ENCODE results near the gene C4orf33.

C4orf33 gene

DNA sequence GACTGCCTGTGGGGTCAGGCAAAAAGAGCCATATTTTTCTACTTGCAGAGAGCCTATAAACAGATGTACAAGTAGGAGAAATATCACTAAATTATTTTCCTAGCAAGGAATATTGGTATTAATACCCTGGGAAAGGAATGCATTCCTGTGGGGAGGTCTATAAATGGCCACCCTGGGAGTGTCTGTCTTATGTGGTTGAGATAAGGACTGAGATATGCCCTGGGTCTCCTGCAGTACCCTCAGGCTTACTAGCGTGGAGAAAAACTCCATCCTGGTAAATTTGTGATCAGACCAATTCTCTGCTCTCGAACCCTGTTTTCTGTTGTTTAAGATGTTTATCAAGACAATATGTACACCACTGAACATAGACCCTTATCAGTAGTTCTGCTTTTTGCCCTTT lies 35.4 kb downstream of the C4orf33 start:
- DNase-seq: no peak

DNA sequence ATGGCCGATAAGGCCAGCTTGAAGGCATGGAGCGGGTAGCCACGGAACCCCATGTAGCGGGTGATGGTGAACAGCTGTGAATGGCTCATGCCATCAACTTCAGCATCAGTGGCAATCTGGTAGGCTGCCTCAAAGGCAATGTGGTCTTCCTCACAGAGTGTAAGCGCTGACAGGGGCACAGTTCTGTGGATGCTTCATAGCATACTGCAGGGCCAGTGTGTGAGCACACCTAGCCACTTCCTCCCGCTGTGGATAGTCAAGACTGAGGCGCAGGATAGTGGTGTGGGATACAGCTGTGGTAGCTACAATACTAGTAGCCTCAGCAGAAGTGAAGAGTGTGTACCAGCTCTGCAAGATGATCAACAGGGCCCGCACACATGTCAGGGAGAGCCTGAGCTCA lies 40.5 kb downstream of the C4orf33 start:
- DNase-seq: no peak

DNA sequence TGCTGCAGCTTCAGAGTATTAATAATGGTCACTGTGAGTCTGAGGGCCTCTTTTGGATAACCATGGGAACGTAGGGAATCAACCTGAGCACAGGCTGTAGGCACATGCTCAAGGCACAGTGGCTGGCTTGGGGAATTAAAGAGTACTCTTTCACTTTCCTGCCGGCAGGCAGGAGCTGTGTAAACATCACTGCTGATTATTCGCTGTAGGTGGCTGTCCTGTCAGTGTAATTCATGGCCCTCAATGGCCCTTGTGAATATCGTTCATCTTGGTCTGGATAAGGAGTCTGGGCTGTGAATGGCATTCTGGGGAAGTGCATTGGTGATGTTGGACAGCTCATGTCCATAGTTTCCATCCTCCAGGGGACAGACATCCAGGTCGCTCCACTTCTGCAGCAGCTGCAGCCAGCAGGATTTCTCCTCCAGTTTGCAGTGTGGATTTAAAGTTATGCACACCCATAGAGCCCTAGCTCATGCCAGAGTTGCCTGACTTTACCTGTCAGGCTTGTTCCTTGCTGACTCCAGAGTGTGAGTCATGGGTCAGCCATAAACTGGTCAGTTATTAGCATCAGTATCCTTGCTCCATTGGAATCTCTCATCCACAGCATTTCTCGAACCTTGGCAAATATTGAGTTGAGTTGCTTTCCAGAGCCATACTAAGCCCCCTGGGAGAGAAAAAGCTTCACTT lies 43.0 kb downstream of the C4orf33 start:
- DNase-seq: no peak

DNA sequence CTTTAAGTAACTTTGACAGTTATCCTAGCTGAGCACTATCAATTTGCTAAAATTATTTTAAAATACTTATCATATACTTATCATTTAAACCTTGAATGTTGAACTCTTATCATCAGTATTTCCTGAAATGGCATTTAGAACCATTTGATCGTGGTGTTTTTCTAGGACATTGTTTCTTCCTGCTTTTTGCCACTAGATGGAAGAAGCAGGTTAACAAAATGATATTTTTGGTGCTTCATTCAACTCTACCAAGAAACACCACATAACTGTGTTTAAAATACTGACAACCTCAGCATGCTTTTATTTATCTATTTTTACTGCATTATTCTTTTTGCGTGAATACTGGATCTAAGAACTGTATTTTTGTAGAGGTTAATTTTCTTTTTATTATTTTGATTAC lies 44.6 kb downstream of the C4orf33 start:
- no peak for DNase-seq

DNA sequence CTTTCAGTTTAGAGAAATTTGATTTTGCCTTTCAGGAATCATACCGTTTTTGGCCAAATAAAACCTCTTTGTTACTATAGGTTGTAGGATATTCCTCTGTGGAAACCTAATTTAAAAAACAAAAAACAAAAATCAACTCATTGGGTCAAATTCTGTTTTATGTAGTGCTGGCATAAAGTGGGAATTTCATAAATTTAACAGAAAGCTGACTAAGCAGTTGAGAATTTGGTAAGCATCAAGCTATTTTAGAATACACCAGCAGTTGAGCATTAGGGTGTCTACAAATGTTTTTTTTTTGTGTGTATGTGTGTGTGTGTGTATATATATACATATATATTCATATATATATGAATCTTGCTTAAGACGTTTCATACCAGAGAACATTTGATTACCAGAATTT lies 47.4 kb downstream of the C4orf33 start:
- DNase-seq: no peak

DNA sequence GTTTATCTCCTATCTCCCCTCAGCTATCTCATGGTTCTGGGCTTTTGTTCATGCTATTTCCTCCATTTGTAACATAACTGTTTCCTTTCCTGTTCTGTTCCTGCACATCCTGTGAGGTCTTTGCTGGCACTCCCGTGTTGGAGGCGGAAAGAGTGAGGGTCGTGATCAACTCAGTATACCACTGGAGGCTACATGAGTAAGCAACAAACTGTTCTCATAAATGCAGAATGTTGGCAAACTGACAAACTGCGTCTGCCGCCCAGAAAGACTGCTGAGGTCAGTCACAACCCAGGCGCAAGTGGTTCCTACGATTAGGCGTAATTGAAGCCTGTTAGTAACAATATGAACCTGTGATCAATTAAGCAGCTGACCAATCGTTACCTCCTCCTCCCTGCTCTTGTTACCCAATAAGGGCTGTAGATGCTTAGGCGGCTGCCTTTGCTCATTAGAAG lies 48.8 kb downstream of the C4orf33 start:
- DNase-seq: no peak

DNA sequence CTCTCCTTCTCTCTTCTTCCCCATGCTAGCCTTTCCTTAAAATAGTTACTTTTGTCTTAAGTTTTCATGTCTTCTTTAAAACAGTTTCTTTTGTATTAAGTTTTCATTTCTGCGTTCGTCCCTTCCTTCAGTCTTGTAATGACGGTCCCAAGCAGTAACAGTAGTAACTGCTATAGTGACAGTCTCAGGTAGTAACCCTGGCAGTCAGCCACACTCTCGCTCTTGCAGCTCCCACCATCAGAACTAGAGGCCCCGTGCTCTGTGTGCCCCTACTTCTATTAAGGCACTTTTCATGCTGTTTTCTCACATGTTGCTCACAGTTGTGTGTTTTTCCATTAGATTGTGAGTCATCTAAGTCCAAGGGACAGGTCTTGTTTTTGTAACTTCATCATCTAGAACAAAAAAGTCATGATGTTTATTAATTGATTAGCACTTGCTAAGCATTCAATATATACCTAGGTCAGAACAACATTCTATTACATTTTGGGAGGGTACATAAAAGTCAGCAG lies 49.3 kb downstream of the C4orf33 start:
- DNase-seq: no peak

DNA sequence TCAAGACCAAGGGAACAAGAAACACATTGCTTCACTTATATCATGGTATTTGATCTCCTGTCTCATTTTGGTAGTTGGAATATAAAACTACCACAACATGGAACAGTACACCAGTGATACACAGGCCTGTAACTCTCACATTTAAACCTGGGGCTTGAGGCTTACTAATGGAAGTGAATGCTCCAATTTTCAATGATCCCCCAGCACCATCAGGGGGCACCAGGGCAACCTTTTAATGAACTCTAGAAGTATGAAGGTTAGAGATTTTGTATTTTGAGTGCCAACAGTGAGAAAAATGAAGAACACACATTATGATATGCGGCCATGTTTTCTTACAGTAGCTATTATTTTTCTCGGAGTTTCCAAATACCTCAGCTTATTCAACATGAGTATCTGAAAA lies 50.7 kb downstream of the C4orf33 start:
- DNase-seq: no peak

DNA sequence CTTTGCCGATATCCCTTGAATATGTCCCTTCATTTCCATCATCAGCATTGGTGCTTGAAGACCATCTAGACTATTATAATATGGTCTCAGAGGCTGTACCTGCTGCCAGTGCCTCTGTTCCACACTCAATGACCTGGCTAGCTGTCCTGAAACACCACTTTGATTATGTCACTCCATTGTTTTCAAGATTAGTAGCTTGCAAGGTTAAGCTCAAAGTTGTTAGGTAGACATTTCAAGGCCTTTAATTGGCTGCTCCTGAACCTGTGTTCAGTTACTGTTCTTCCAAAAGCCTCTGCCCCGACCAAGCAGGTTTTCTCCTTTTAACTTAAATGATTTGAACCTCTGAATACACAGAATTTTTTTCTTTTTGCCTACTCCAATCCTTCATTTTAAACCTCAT lies 52.9 kb downstream of the C4orf33 start:
- DNase-seq: no peak

DNA sequence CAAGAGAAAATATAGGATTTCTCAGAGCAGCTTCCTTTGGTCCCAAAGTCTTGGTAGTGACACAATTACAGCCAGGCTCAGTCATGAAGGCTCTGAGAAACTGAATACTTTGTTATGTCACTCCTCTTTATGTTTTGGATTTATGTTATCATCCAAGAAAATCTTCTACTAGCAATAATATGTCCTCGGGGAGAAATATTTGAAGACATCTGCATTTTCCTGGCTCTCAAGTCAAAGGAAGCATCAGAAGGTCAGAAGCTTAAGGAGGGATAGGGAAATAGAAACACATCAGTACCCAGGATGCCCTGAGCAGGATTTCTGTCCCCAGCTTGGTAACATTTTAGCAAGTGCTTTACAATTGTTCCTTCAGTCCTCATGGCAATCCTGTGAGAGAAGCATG lies 54.0 kb downstream of the C4orf33 start:
- DNase-seq: no peak

DNA sequence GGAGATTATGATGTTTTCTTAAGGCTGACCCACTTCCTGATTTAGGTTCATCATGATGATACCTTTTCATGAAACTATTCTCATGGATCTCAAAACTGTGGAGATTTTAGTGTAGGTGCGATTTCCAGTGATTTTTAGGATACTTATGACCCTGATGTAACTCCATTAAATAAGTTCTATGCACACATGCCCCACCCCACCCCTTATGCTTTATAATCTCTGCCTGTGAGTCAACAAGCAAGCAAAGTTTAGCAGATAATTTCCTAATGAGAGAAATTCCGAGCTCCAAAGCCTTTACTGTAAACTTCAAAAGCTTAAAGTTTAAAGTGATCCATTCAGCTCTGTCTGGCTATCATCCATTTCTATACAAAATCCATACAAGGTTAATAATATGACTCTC lies 56.4 kb downstream of the C4orf33 start:
- DNase-seq: no peak

DNA sequence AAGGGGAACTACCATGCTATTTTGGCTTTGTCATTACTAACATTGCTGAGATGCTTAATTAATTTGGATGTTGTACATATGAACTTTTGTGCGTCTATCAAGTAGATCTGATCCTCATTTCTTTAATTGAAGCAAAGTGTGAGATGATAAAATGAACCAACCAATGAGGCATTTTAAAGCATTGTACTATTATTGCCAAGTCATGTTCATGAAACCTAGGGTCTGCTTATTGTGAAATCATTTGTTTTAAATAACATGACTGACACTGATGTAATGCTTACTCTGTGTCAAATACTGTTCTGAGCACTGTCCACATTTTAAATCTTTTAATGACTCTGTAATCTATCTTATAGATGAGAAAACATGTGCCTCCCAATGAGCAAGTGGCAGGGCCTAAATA lies 57.7 kb downstream of the C4orf33 start:
- no peak for DNase-seq

DNA sequence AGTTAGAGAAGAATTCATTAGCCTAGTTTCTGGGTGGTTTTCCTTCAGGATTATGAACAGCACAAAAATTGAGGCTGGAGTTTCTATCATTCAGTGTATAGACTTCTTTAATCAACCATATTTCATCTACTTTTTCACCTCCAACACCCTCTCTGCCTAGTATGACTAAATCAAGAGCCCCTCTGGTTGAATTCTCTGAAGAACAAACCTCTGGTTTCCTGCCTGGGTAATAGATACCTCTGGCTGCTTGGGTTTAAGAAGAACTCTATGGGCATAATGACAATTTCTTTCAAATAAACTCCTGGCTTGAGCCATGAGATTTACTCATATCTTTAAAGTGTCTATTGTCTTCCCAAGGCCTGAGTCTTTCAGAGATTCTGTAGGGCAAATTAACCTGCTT lies 66.5 kb downstream of the C4orf33 start:
- DNase-seq: no peak

DNA sequence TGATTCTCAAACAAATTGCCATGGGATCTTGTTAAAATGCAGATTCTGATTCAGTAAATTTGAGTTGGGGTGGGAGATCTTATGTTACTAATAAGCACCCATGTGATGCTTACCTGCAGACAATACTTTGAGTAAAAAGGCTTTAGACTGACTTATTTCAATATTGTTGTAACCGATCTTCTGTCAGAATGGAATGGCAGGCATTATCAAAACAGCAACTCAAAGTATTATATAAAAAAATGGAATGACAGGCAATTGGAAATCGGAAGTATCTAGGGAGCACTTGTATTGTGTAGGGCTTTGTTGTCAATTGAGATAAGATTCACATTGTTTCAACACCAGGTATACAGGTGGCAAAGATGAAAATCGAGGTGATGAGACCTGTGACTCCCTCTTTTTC lies 67.5 kb downstream of the C4orf33 start:
- no peak for DNase-seq

DNA sequence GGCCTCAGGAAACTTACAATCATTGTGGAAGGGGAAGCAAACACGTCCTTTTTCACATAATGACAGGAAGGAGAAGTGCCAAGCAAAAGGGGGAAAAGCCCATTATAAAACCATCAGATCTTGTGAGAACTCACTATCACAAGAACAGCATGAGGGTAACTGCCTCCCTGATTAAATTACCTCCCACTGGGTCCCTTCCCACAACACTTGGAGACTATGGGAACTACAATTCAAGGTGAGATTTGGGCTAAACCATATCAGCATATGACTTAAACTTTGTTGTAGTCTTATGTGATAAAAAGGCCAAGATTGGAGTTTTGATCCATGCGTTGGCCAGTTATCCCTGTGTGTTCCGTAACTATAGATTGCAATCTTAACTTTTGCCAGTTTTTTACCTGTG lies 68.3 kb downstream of the C4orf33 start:
- no peak for DNase-seq
